Measurements from ENCODE around the gene CNGB1.
A peak's percentile ranks its signal among the peaks of the same experiment; 100 is the strongest.
"Not testable (repeated sequence)": the region's sequence is repeated elsewhere in the genome, so short reads cannot be mapped to it uniquely, and the experiment has no call there.

CNGB1 gene

GRCh38 chr16:57979006-57979585, 8.2 kb upstream of the CNGB1 start:
- H4K8ac ChIP-seq (ENCODE audit: low read depth, low read length): no peak overlapping the region
- H3K79me1 ChIP-seq (ENCODE audit: low read length): no peaks in the 10 kb centered on the region
- H3K4ac ChIP-seq (ENCODE audit: low read depth, low read length): no peak overlapping the region
- no peak overlapping the region for H2AFZ ChIP-seq (ENCODE audit: insufficient read depth, low read length, poor library complexity)
- H3K4me3 ChIP-seq (ENCODE audit: low read depth, low read length): no peak overlapping the region
- no peaks in the 10 kb centered on the region for H3K4me1 ChIP-seq (ENCODE audit: control insufficient read depth in 1 of 2, insufficient read depth in 2 of 2, low read length in 2 of 2)
- no peak overlapping the region for H2AK5ac ChIP-seq (ENCODE audit: low read length)
- no peak overlapping the region for H2BK12ac ChIP-seq (ENCODE audit: low read length)
- peaks cover 1% of the 10 kb centered on the region for H3K9me3 ChIP-seq (ENCODE audit: insufficient read depth, low read depth, low read length)
- no peak overlapping the region for H4K12ac ChIP-seq (ENCODE audit: low read depth, low read length)
- no peak overlapping the region for H3K23ac ChIP-seq (ENCODE audit: low read length)
- H2BK5ac ChIP-seq (ENCODE audit: low read depth, low read length, poor library complexity): no peak overlapping the region
- H3K36me3 ChIP-seq (ENCODE audit: control insufficient read depth in 1 of 2, insufficient read depth in 2 of 2, low read length in 2 of 2): no peaks in the 10 kb centered on the region
- DNase-seq: no peak
- no peak overlapping the region for H3K18ac ChIP-seq (ENCODE audit: low read length)
- H4K91ac ChIP-seq (ENCODE audit: low read depth, low read length): no peak overlapping the region
- no peaks in the 10 kb centered on the region for H3K79me2 ChIP-seq (ENCODE audit: control insufficient read depth, insufficient read depth, low read length, poor library complexity)
- no peak overlapping the region for H3K14ac ChIP-seq (ENCODE audit: low read length)
- H3K4me2 ChIP-seq (ENCODE audit: low read length): no peak overlapping the region
- no peak overlapping the region for H3K27ac ChIP-seq (ENCODE audit: low read depth, low read length)
- peaks cover under 1% of the 10 kb centered on the region for H3K27me3 ChIP-seq (ENCODE audit: insufficient read depth, low read length)
- no peak overlapping the region for H2BK120ac ChIP-seq (ENCODE audit: insufficient read depth, low read length, poor library complexity)
- no CpG with 5 or more reads among the region's 11 CpGs for WGBS (ENCODE audit: extremely low coverage, insufficient coverage, insufficient read length)
- no peak overlapping the region for H3K9ac ChIP-seq (ENCODE audit: low read length)

- H3K4me3 ChIP-seq (ENCODE audit: low read depth, low read length): peak overlapping the region; percentile 40
- not testable (repeated sequence) for DNase-seq; H2BK5ac ChIP-seq (ENCODE audit: low read depth, low read length, poor library complexity); H2AK5ac ChIP-seq (ENCODE audit: low read length); H3K14ac ChIP-seq (ENCODE audit: low read length); H2BK120ac ChIP-seq (ENCODE audit: insufficient read depth, low read length, poor library complexity); H3K27me3 ChIP-seq (ENCODE audit: insufficient read depth, low read length); H3K79me1 ChIP-seq (ENCODE audit: low read length); H2AFZ ChIP-seq (ENCODE audit: insufficient read depth, low read length, poor library complexity); H4K12ac ChIP-seq (ENCODE audit: low read depth, low read length); H3K9ac ChIP-seq (ENCODE audit: low read length); H3K4me2 ChIP-seq (ENCODE audit: low read length); H3K4ac ChIP-seq (ENCODE audit: low read depth, low read length); H2BK12ac ChIP-seq (ENCODE audit: low read length); H3K27ac ChIP-seq (ENCODE audit: low read depth, low read length); H3K9me3 ChIP-seq (ENCODE audit: insufficient read depth, low read depth, low read length); H3K18ac ChIP-seq (ENCODE audit: low read length); H3K23ac ChIP-seq (ENCODE audit: low read length); H3K36me3 ChIP-seq (ENCODE audit: control insufficient read depth in 1 of 2, insufficient read depth in 2 of 2, low read length in 2 of 2); H3K4me1 ChIP-seq (ENCODE audit: control insufficient read depth in 1 of 2, insufficient read depth in 2 of 2, low read length in 2 of 2); H4K91ac ChIP-seq (ENCODE audit: low read depth, low read length); H3K79me2 ChIP-seq (ENCODE audit: control insufficient read depth, insufficient read depth, low read length, poor library complexity); H4K8ac ChIP-seq (ENCODE audit: low read depth, low read length)
- no CpG with 5 or more reads among the region's 2 CpGs for WGBS (ENCODE audit: extremely low coverage, insufficient coverage, insufficient read length)
Measured at GRCh38 chr16:57978070-57978465, 7.1 kb upstream of the CNGB1 start.

- no peak overlapping the region for H4K91ac ChIP-seq (ENCODE audit: low read depth, low read length)
- no peak overlapping the region for H3K14ac ChIP-seq (ENCODE audit: low read length)
- H3K4me2 ChIP-seq (ENCODE audit: low read length): no peak overlapping the region
- H3K4ac ChIP-seq (ENCODE audit: low read depth, low read length): no peak overlapping the region
- no peak overlapping the region for H3K9ac ChIP-seq (ENCODE audit: low read length)
- no peaks in the 10 kb centered on the region for H3K79me2 ChIP-seq (ENCODE audit: control insufficient read depth, insufficient read depth, low read length, poor library complexity)
- peak overlapping the region; percentile 40 for H3K4me3 ChIP-seq (ENCODE audit: low read depth, low read length)
- no peak overlapping the region for H3K27ac ChIP-seq (ENCODE audit: low read depth, low read length)
- H3K23ac ChIP-seq (ENCODE audit: low read length): no peak overlapping the region
- H2AFZ ChIP-seq (ENCODE audit: insufficient read depth, low read length, poor library complexity): no peak overlapping the region
- H3K27me3 ChIP-seq (ENCODE audit: insufficient read depth, low read length): no peaks in the 10 kb centered on the region
- peaks cover 1% of the 10 kb centered on the region for H3K9me3 ChIP-seq (ENCODE audit: insufficient read depth, low read depth, low read length)
- no peak overlapping the region for H2AK5ac ChIP-seq (ENCODE audit: low read length)
- no peak overlapping the region for H3K18ac ChIP-seq (ENCODE audit: low read length)
- H4K8ac ChIP-seq (ENCODE audit: low read depth, low read length): no peak overlapping the region
- no peak for DNase-seq
- H2BK12ac ChIP-seq (ENCODE audit: low read length): no peak overlapping the region
- no peaks in the 10 kb centered on the region for H3K79me1 ChIP-seq (ENCODE audit: low read length)
- H3K36me3 ChIP-seq (ENCODE audit: control insufficient read depth in 1 of 2, insufficient read depth in 2 of 2, low read length in 2 of 2): no peaks in the 10 kb centered on the region
- H4K12ac ChIP-seq (ENCODE audit: low read depth, low read length): no peak overlapping the region
- H2BK120ac ChIP-seq (ENCODE audit: insufficient read depth, low read length, poor library complexity): no peak overlapping the region
- no peaks in the 10 kb centered on the region for H3K4me1 ChIP-seq (ENCODE audit: control insufficient read depth in 1 of 2, insufficient read depth in 2 of 2, low read length in 2 of 2)
- no CpG with 5 or more reads among the region's 12 CpGs for WGBS (ENCODE audit: extremely low coverage, insufficient coverage, insufficient read length)
- no peak overlapping the region for H2BK5ac ChIP-seq (ENCODE audit: low read depth, low read length, poor library complexity)
Measured at GRCh38 chr16:57977418-57978069, 6.6 kb upstream of the CNGB1 start.

DNA sequence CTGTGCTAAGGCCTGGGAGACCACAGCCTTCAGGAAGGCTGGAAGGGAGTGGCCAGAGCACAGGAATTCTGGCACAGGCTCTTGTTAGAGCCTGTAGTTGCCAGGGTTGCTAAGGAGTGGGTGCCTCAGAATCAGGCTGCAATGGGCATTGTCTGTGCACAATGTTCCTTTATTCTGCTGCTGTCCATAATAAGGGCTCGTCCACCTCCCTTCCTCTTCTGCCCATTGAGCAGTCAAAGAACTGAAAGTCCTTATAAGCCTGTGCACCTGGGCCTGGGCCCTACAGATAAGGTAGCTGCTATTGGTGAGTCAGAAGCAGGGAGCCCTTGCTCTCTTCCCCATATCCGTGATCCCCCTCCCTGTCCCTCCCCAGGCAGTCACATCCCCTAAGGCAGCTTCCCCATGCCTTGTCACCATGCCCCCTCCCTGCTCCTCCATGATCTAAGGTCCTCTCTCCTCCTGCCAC, 5.4 kb upstream of the CNGB1 start:
- Histone ChIP-seq H3K27ac (ENCODE audit: low read depth, low read length) (no peak overlapping the region), H3K9me3 (ENCODE audit: insufficient read depth, low read depth, low read length) (peaks cover 1% of the 10 kb centered on the region), H2BK120ac (ENCODE audit: insufficient read depth, low read length, poor library complexity) (no peak overlapping the region), H2AFZ (ENCODE audit: insufficient read depth, low read length, poor library complexity) (no peak overlapping the region), H3K4me1 (ENCODE audit: control insufficient read depth in 1 of 2, insufficient read depth in 2 of 2, low read length in 2 of 2) (no peaks in the 10 kb centered on the region), H3K79me1 (ENCODE audit: low read length) (no peaks in the 10 kb centered on the region), H3K27me3 (ENCODE audit: insufficient read depth, low read length) (no peaks in the 10 kb centered on the region), H3K14ac (ENCODE audit: low read length) (no peak overlapping the region), H3K4me2 (ENCODE audit: low read length) (no peak overlapping the region), H4K12ac (ENCODE audit: low read depth, low read length) (no peak overlapping the region), H3K4me3 (ENCODE audit: low read depth, low read length) (no peak overlapping the region), H3K79me2 (ENCODE audit: control insufficient read depth, insufficient read depth, low read length, poor library complexity) (no peaks in the 10 kb centered on the region), H3K23ac (ENCODE audit: low read length) (no peak overlapping the region), H4K91ac (ENCODE audit: low read depth, low read length) (no peak overlapping the region), H2AK5ac (ENCODE audit: low read length) (no peak overlapping the region), H3K9ac (ENCODE audit: low read length) (no peak overlapping the region), H4K8ac (ENCODE audit: low read depth, low read length) (no peak overlapping the region), H3K4ac (ENCODE audit: low read depth, low read length) (no peak overlapping the region), H3K36me3 (ENCODE audit: control insufficient read depth in 1 of 2, insufficient read depth in 2 of 2, low read length in 2 of 2) (no peaks in the 10 kb centered on the region), H2BK12ac (ENCODE audit: low read length) (no peak overlapping the region), H2BK5ac (ENCODE audit: low read depth, low read length, poor library complexity) (no peak overlapping the region), H3K18ac (ENCODE audit: low read length) (no peak overlapping the region)
- no CpG with 5 or more reads among the region's 2 CpGs for WGBS (ENCODE audit: extremely low coverage, insufficient coverage, insufficient read length)
- DNase-seq: no peak

All from trophoblast cell (in vitro differentiated cells and primary cell).